Measurements from ENCODE around the gene NFYC.

- TF ChIP-seq, protein P1, sequence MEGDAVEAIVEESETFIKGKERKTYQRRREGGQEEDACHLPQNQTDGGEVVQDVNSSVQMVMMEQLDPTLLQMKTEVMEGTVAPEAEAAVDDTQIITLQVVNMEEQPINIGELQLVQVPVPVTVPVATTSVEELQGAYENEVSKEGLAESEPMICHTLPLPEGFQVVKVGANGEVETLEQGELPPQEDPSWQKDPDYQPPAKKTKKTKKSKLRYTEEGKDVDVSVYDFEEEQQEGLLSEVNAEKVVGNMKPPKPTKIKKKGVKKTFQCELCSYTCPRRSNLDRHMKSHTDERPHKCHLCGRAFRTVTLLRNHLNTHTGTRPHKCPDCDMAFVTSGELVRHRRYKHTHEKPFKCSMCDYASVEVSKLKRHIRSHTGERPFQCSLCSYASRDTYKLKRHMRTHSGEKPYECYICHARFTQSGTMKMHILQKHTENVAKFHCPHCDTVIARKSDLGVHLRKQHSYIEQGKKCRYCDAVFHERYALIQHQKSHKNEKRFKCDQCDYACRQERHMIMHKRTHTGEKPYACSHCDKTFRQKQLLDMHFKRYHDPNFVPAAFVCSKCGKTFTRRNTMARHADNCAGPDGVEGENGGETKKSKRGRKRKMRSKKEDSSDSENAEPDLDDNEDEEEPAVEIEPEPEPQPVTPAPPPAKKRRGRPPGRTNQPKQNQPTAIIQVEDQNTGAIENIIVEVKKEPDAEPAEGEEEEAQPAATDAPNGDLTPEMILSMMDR (IDR thresholded peaks at IDR 0.05) = no peak
- TF ChIP-seq CREB1 (CRISPR knock-in tag; IDR thresholded peaks at IDR 0.05) = no peak
- no peak for TF ChIP-seq KAT7 (CRISPR knock-in tag; IDR thresholded peaks at IDR 0.05; ENCODE audit: borderline replicate concordance)
- TF ChIP-seq ZNF138 (CRISPR knock-in tag; conservative IDR thresholded peaks at IDR 0.05) = no peak
- TF ChIP-seq, protein P2, sequence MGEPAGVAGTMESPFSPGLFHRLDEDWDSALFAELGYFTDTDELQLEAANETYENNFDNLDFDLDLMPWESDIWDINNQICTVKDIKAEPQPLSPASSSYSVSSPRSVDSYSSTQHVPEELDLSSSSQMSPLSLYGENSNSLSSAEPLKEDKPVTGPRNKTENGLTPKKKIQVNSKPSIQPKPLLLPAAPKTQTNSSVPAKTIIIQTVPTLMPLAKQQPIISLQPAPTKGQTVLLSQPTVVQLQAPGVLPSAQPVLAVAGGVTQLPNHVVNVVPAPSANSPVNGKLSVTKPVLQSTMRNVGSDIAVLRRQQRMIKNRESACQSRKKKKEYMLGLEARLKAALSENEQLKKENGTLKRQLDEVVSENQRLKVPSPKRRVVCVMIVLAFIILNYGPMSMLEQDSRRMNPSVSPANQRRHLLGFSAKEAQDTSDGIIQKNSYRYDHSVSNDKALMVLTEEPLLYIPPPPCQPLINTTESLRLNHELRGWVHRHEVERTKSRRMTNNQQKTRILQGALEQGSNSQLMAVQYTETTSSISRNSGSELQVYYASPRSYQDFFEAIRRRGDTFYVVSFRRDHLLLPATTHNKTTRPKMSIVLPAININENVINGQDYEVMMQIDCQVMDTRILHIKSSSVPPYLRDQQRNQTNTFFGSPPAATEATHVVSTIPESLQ (CRISPR knock-in tag; IDR thresholded peaks at IDR 0.05) = no peak
- TF ChIP-seq JUN (CRISPR knock-in tag; IDR thresholded peaks at IDR 0.05) = no peak
- no peak for TF ChIP-seq ZNF423 (CRISPR knock-in tag; IDR thresholded peaks at IDR 0.05)
- no peak for TF ChIP-seq NFYB (CRISPR knock-in tag; conservative IDR thresholded peaks at IDR 0.05; ENCODE audit: low read depth)
- TF ChIP-seq, protein P3, sequence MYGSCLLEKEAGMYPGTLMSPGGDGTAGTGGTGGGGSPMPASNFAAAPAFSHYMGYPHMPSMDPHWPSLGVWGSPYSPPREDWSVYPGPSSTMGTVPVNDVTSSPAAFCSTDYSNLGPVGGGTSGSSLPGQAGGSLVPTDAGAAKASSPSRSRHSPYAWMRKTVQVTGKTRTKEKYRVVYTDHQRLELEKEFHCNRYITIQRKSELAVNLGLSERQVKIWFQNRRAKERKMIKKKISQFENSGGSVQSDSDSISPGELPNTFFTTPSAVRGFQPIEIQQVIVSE (CRISPR knock-in tag; IDR thresholded peaks at IDR 0.05; ENCODE audit: borderline replicate concordance) = no peak
- TF ChIP-seq, protein P4, sequence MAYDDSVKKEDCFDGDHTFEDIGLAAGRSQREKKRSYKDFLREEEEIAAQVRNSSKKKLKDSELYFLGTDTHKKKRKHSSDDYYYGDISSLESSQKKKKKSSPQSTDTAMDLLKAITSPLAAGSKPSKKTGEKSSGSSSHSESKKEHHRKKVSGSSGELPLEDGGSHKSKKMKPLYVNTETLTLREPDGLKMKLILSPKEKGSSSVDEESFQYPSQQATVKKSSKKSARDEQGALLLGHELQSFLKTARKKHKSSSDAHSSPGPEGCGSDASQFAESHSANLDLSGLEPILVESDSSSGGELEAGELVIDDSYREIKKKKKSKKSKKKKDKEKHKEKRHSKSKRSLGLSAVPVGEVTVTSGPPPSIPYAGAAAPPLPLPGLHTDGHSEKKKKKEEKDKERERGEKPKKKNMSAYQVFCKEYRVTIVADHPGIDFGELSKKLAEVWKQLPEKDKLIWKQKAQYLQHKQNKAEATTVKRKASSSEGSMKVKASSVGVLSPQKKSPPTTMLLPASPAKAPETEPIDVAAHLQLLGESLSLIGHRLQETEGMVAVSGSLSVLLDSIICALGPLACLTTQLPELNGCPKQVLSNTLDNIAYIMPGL (CRISPR knock-in tag; IDR thresholded peaks at IDR 0.05) = no peak
- TF ChIP-seq TEAD4 (CRISPR knock-in tag; IDR thresholded peaks at IDR 0.05) = no peak
- no peak for TF ChIP-seq SMAD3 (CRISPR knock-in tag; IDR thresholded peaks at IDR 0.05; ENCODE audit: borderline replicate concordance)
Measured at GRCh38 chr1:40717065-40717464, 25.6 kb downstream of the NFYC start.
